Osteoblast (primary cell): Measurements from ENCODE around the gene ACTL9. TPM values are rescaled to one million over a fixed set of nuclear protein-coding genes. Genes with fewer than 3 reads are reported as not detected.
A peak's percentile ranks its signal among the peaks of the same experiment; 100 is the strongest.

Experiments used
- DNase-seq: peaks from one replicate; pipeline ENCODE4 v3.0.0; 2011; ENCODE audit warnings: low spot score, mixed read lengths; ENCODE audit not compliant: insufficient read length; ENCODE audit errors: missing footprints
- H2AFZ ChIP-seq: 2 replicates; pipeline ENCODE4 v1.6.0; 2011; ENCODE audit warnings: mild to moderate bottlenecking, low read length
- H3K27ac ChIP-seq: 2 replicates; pipeline ENCODE4 v1.5.1; 2011; ENCODE audit warnings: mild to moderate bottlenecking, low read depth, low read length, moderate library complexity
- H3K27me3 ChIP-seq: 2 replicates; pipeline ENCODE4 v1.6.0; 2012; ENCODE audit warnings: mild to moderate bottlenecking, control low read depth, inconsistent platforms, low read length, moderate library complexity; ENCODE audit not compliant: insufficient read depth
- H3K36me3 ChIP-seq: 2 replicates; pipeline ENCODE4 v1.5.1; 2011; ENCODE audit warnings: mild to moderate bottlenecking, low read length, control low read depth, moderate library complexity; ENCODE audit not compliant: insufficient read depth
- H3K4me1 ChIP-seq: 2 replicates; pipeline ENCODE4 v1.5.1; 2011; ENCODE audit warnings: mild to moderate bottlenecking, low read length, control low read depth, moderate library complexity; ENCODE audit not compliant: insufficient read depth
- H3K4me2 ChIP-seq: 2 replicates; pipeline ENCODE4 v1.6.0; 2011; ENCODE audit warnings: mild to moderate bottlenecking, low read length; ENCODE audit not compliant: insufficient read depth
- H3K4me3 ChIP-seq: fragments of 200-600 bp; sonication (generic); 3 replicates; pipeline ENCODE4 v1.5.1; 2012; ENCODE audit warnings: mild to moderate bottlenecking, low read length, inconsistent platforms; ENCODE audit not compliant: insufficient read depth
- H3K79me2 ChIP-seq: 2 replicates; pipeline ENCODE4 v1.6.0; 2012; ENCODE audit warnings: mild to moderate bottlenecking, low read length, control low read depth, inconsistent platforms; ENCODE audit not compliant: insufficient read depth
- H3K9me3 ChIP-seq: 2 replicates; pipeline ENCODE4 v1.5.1; 2011; ENCODE audit warnings: low read depth, low read length, control low read depth
- H4K20me1 ChIP-seq: 2 replicates; pipeline ENCODE4 v1.6.0; 2012; ENCODE audit warnings: mild to moderate bottlenecking, low read length, control low read depth; ENCODE audit not compliant: insufficient read depth
- CTCF ChIP-seq: IDR thresholded peaks from 2 replicates; pipeline ENCODE4 v1.5.1; 2011; ENCODE audit warnings: mild to moderate bottlenecking, low read depth, low read length, moderate library complexity; ENCODE audit errors: extremely low read depth
- total RNA-seq: library from RNA; depleted of rRNA; stranded (reverse); fragments of >200 nt; gene quantifications from 2 replicates; pipeline ENCODE4 v1.2.3, GENCODE V29; 2012

The ACTL9 gene
- total RNA-seq, 1 donor: not detected

- H3K4me1 ChIP-seq: no peaks in the 10 kb centered on the region
- H2AFZ ChIP-seq: no peak overlapping the region
- no peaks in the 10 kb centered on the region for H3K36me3 ChIP-seq
- DNase-seq: no peak
- H3K9me3 ChIP-seq: no peaks in the 10 kb centered on the region
- no peak for TF ChIP-seq CTCF
- H3K27me3 ChIP-seq: no peaks in the 10 kb centered on the region
- no peaks in the 10 kb centered on the region for H4K20me1 ChIP-seq
- no peak overlapping the region for H3K4me2 ChIP-seq
- no peak overlapping the region for H3K4me3 ChIP-seq
- no peak overlapping the region for H3K27ac ChIP-seq
- H3K79me2 ChIP-seq: no peaks in the 10 kb centered on the region
Measured at GRCh38 chr19:8657869-8658268, 40.7 kb downstream of the ACTL9 start.

- Histone ChIP-seq H3K79me2 (no peaks in the 10 kb centered on the region), H3K27me3 (peaks cover 4% of the 10 kb centered on the region), H3K4me2 (no peak overlapping the region), H3K9me3 (no peaks in the 10 kb centered on the region), H4K20me1 (no peaks in the 10 kb centered on the region), H2AFZ (no peak overlapping the region), H3K4me1 (no peaks in the 10 kb centered on the region), H3K4me3 (no peak overlapping the region), H3K27ac (no peak overlapping the region), H3K36me3 (no peaks in the 10 kb centered on the region)
- DNase-seq: no peak
- TF ChIP-seq CTCF: no peak
Measured at GRCh38 chr19:8655340-8655709, 43.3 kb downstream of the ACTL9 start.

GRCh38 chr19:8654591-8655339 is 43.8 kb downstream of the ACTL9 start:
- Histone ChIP-seq H3K9me3 (no peaks in the 10 kb centered on the region), H3K4me2 (peak overlapping the region; percentile 74), H3K27ac (no peak overlapping the region), H3K4me3 (peak overlapping the region; percentile 37), H3K4me1 (no peaks in the 10 kb centered on the region), H3K36me3 (no peaks in the 10 kb centered on the region), H2AFZ (peak overlapping the region; percentile 62), H3K27me3 (peaks cover 4% of the 10 kb centered on the region), H3K79me2 (no peaks in the 10 kb centered on the region), H4K20me1 (no peaks in the 10 kb centered on the region)
- TF ChIP-seq CTCF: peak; percentile 85
- DNase-seq: peak; percentile 91

- DNase-seq: no peak
- H3K27ac ChIP-seq: no peak overlapping the region
- H3K79me2 ChIP-seq: no peaks in the 10 kb centered on the region
- H3K9me3 ChIP-seq: no peaks in the 10 kb centered on the region
- no peak overlapping the region for H2AFZ ChIP-seq
- no peaks in the 10 kb centered on the region for H3K4me1 ChIP-seq
- no peaks in the 10 kb centered on the region for H3K36me3 ChIP-seq
- no peak overlapping the region for H3K4me2 ChIP-seq
- no peak overlapping the region for H3K4me3 ChIP-seq
- no peaks in the 10 kb centered on the region for H4K20me1 ChIP-seq
- peaks cover 4% of the 10 kb centered on the region for H3K27me3 ChIP-seq
- no peak for TF ChIP-seq CTCF
Measured at GRCh38 chr19:8648240-8648639, 50.4 kb downstream of the ACTL9 start.

Other genes with a start within 250 kb of the ACTL9 start
- under 0.01 TPM in 1 of 2 replicates, not detected in the other for gene PRAM1, start 196.2 kb downstream of the ACTL9 start, total RNA-seq
- 2.9 and 6.9 TPM in 2 replicates for gene ZNF414, start 184.6 kb downstream of the ACTL9 start, total RNA-seq
- under 0.01 and 0.72 TPM in 2 replicates for gene MYO1F, start 121.4 kb downstream of the ACTL9 start, total RNA-seq
- gene ADAMTS10, start 88.1 kb downstream of the ACTL9 start, total RNA-seq: 49.6 and 56.3 TPM in 2 replicates
- not detected in 2 replicates for gene NFILZ, start 68.2 kb downstream of the ACTL9 start, total RNA-seq
- gene OR2Z1, start 22.8 kb upstream of the ACTL9 start, total RNA-seq: not detected in 2 replicates
- 23.6 and 24.6 TPM in 2 replicates for gene ZNF558, start 133.5 kb upstream of the ACTL9 start, total RNA-seq
- gene MBD3L1, start 133.6 kb upstream of the ACTL9 start, total RNA-seq: not detected in 2 replicates